SJCRH30 (cell line): ENCODE measurements around the gene IL22RA1. TPM values are rescaled to one million over a fixed set of nuclear protein-coding genes. Genes with fewer than 3 reads are reported as not detected.

Experiments
- DNase-seq, 2 experiments: peaks; one replicate each; pipeline ENCODE4 v3.0.0-alpha.2; 2015 to 2020
- H3K27ac ChIP-seq: fragments of 250-450 bp; sonication (Bioruptor Pico); 2 replicates; pipeline ENCODE4 v1.5.1; 2020; ENCODE audit warnings: mild to moderate bottlenecking, moderate library complexity
- H3K27me3 ChIP-seq: fragments of 250-450 bp; sonication (Bioruptor Pico); 2 replicates; pipeline ENCODE4 v1.5.1; 2020; ENCODE audit warnings: mild to moderate bottlenecking, moderate library complexity
- H3K36me3 ChIP-seq: fragments of 250-450 bp; sonication (Bioruptor Pico); 2 replicates; pipeline ENCODE4 v1.5.1; 2020; ENCODE audit warnings: mild to moderate bottlenecking, moderate library complexity
- H3K4me1 ChIP-seq: fragments of 250-450 bp; sonication (Bioruptor Pico); 2 replicates; pipeline ENCODE4 v1.5.1; 2020; ENCODE audit warnings: mild to moderate bottlenecking, moderate library complexity
- H3K4me3 ChIP-seq: fragments of 250-450 bp; sonication (Bioruptor Pico); 2 replicates; pipeline ENCODE4 v1.5.1; 2020; ENCODE audit warnings: mild to moderate bottlenecking, moderate library complexity
- H3K9me3 ChIP-seq: fragments of 250-450 bp; sonication (Bioruptor Pico); replicated peaks from 2 replicates; pipeline ENCODE4 v1.5.1; 2020; ENCODE audit warnings: mild to moderate bottlenecking, moderate library complexity
- total RNA-seq: library from RNA; depleted of rRNA; stranded (reverse); fragments of >200 nt; shearing (Covaris generic); gene quantifications from 2 replicates; pipeline ENCODE4 v1.2.3, GENCODE V29; 2014

The IL22RA1 gene
- total RNA-seq, 1 experiment from 2014 or later = not detected

GRCh38 chr1:24118410-24119242 is 24.3 kb downstream of the IL22RA1 start:
- Histone ChIP-seq H3K9me3 (no peaks in the 10 kb centered on the region), H3K36me3 (no peaks in the 10 kb centered on the region), H3K27me3 (peaks cover 39% of the 10 kb centered on the region), H3K27ac (no peak overlapping the region), H3K4me1 (no peaks in the 10 kb centered on the region), H3K4me3 (no peak overlapping the region)
- DNase-seq = no peak

- Histone ChIP-seq H3K27ac (no peak overlapping the region), H3K9me3 (no peaks in the 10 kb centered on the region), H3K27me3 (peaks cover 34% of the 10 kb centered on the region), H3K4me1 (no peaks in the 10 kb centered on the region), H3K36me3 (no peaks in the 10 kb centered on the region), H3K4me3 (no peak overlapping the region)
- no peak for DNase-seq
These were observed 25.1 kb downstream of the IL22RA1 start for GRCh38 chr1:24117722-24118409.

GRCh38 chr1:24117132-24117531 is 25.8 kb downstream of the IL22RA1 start:
- Histone ChIP-seq H3K4me1 (no peaks in the 10 kb centered on the region), H3K27me3 (peaks cover 33% of the 10 kb centered on the region), H3K4me3 (no peak overlapping the region), H3K9me3 (no peaks in the 10 kb centered on the region), H3K36me3 (no peaks in the 10 kb centered on the region), H3K27ac (no peak overlapping the region)
- no peak for DNase-seq

GRCh38 chr1:24114753-24115152 is 28.2 kb downstream of the IL22RA1 start:
- Histone ChIP-seq H3K4me3 (no peak overlapping the region), H3K9me3 (no peaks in the 10 kb centered on the region), H3K27me3 (peaks cover 25% of the 10 kb centered on the region), H3K4me1 (no peaks in the 10 kb centered on the region), H3K27ac (no peak overlapping the region), H3K36me3 (no peaks in the 10 kb centered on the region)
- DNase-seq = no peak

- Histone ChIP-seq H3K4me3 (no peak overlapping the region), H3K27ac (no peak overlapping the region), H3K4me1 (no peaks in the 10 kb centered on the region), H3K9me3 (no peaks in the 10 kb centered on the region), H3K36me3 (no peaks in the 10 kb centered on the region), H3K27me3 (peaks cover 34% of the 10 kb centered on the region)
- no peak for DNase-seq
These were observed 29.3 kb downstream of the IL22RA1 start for GRCh38 chr1:24113641-24114033.

GRCh38 chr1:24111996-24112779 is 30.8 kb downstream of the IL22RA1 start, which contains the start of gene MYOM3:
Gene MYOM3, minus strand, starts transcription at chr1:24112135. Its CDS starts 3,499 bp downstream, at chr1:24108636.
- no peak within 1 kb of the TSS for H3K27ac ChIP-seq
- H3K36me3 ChIP-seq = no peaks in the 10 kb centered on the region
- H3K4me3 ChIP-seq = no peak within 1 kb of the TSS
- H3K27me3 ChIP-seq = peaks cover 45% of the 10 kb centered on the region
- H3K9me3 ChIP-seq = no peaks in the 10 kb centered on the region
- DNase-seq = peak; percentile 64 to 66
- H3K4me1 ChIP-seq = no peaks in the 10 kb centered on the region

- Histone ChIP-seq H3K27me3 (peaks cover 50% of the 10 kb centered on the region), H3K9me3 (no peaks in the 10 kb centered on the region), H3K4me3 (no peak overlapping the region), H3K4me1 (no peaks in the 10 kb centered on the region), H3K27ac (no peak overlapping the region), H3K36me3 (no peaks in the 10 kb centered on the region)
- no peak for DNase-seq
These were observed 31.5 kb downstream of the IL22RA1 start for GRCh38 chr1:24111262-24111995.

- Histone ChIP-seq H3K9me3 (no peaks in the 10 kb centered on the region), H3K27ac (no peak overlapping the region), H3K4me3 (no peak overlapping the region), H3K36me3 (no peaks in the 10 kb centered on the region), H3K4me1 (no peaks in the 10 kb centered on the region), H3K27me3 (peaks cover 46% of the 10 kb centered on the region)
- DNase-seq = no peak
These were observed 32.2 kb downstream of the IL22RA1 start for GRCh38 chr1:24110642-24111261.

GRCh38 chr1:24109686-24110475 is 33.1 kb downstream of the IL22RA1 start:
- no peaks in the 10 kb centered on the region for H3K36me3 ChIP-seq
- H3K4me3 ChIP-seq = no peak overlapping the region
- DNase-seq = no peak
- no peak overlapping the region for H3K27ac ChIP-seq
- H3K27me3 ChIP-seq = peaks cover 42% of the 10 kb centered on the region
- H3K4me1 ChIP-seq = peaks cover 3% of the 10 kb centered on the region; the same call in 1 of the 2 replicates
- H3K9me3 ChIP-seq = no peaks in the 10 kb centered on the region

GRCh38 chr1:24109166-24109483 is 33.8 kb downstream of the IL22RA1 start:
- Histone ChIP-seq H3K4me3 (no peak overlapping the region), H3K36me3 (no peaks in the 10 kb centered on the region), H3K27me3 (peaks cover 42% of the 10 kb centered on the region), H3K9me3 (no peaks in the 10 kb centered on the region), H3K4me1 (peaks cover 3% of the 10 kb centered on the region; the same call in 1 of the 2 replicates), H3K27ac (no peak overlapping the region)
- DNase-seq = no peak

- Histone ChIP-seq H3K36me3 (no peaks in the 10 kb centered on the region), H3K27me3 (peaks cover 42% of the 10 kb centered on the region), H3K27ac (no peak overlapping the region), H3K4me3 (no peak overlapping the region), H3K9me3 (no peaks in the 10 kb centered on the region), H3K4me1 (peaks cover 3% of the 10 kb centered on the region; the same call in 1 of the 2 replicates)
- peak in 1 of 2 experiments; percentile 19 for DNase-seq
These were observed 34.4 kb downstream of the IL22RA1 start for GRCh38 chr1:24108334-24109165.

GRCh38 chr1:24107462-24108138 is 35.3 kb downstream of the IL22RA1 start:
- Histone ChIP-seq H3K27ac (no peak overlapping the region), H3K27me3 (peaks cover 42% of the 10 kb centered on the region), H3K36me3 (no peaks in the 10 kb centered on the region), H3K9me3 (no peaks in the 10 kb centered on the region), H3K4me3 (no peak overlapping the region), H3K4me1 (peaks cover 11% of the 10 kb centered on the region)
- no peak for DNase-seq
